ENCODE results near the gene TAS2R3. TPM values are rescaled to one million over a fixed set of nuclear protein-coding genes. Genes with fewer than 3 reads are reported as not detected.
"Not testable (repeated sequence)": the region's sequence is repeated elsewhere in the genome, so short reads cannot be mapped to it uniquely, and the experiment has no call there.

The TAS2R3 gene
- total RNA-seq, 1 donor from 2014 or later = 1.6 TPM

GRCh38 chr7:141748396-141748795 is 15.5 kb upstream of the TAS2R3 start:
- no peak overlapping the region for H3K4me3 Mint-ChIP-seq (ENCODE audit: unreplicated experiment)
- H3K36me3 Mint-ChIP-seq (ENCODE audit: unreplicated experiment) = peaks cover 36% of the 10 kb centered on the region
- no peaks in the 10 kb centered on the region for H3K4me1 Mint-ChIP-seq (ENCODE audit: low read depth, unreplicated experiment)
- peaks cover 5% of the 10 kb centered on the region for H3K9me3 Mint-ChIP-seq (ENCODE audit: unreplicated experiment)
- no peak overlapping the region for H3K27ac Mint-ChIP-seq (ENCODE audit: unreplicated experiment)
- DNase-seq = no peak
- H3K27me3 Mint-ChIP-seq (ENCODE audit: unreplicated experiment) = no peaks in the 10 kb centered on the region
- no peak for TF ChIP-seq CTCF (IDR thresholded peaks at IDR 0.05; ENCODE audit: partially characterized antibody, unreplicated experiment)

GRCh38 chr7:141751904-141752303 is 12.0 kb upstream of the TAS2R3 start:
- not testable (repeated sequence) for H3K9me3 Mint-ChIP-seq (ENCODE audit: unreplicated experiment); H3K4me1 Mint-ChIP-seq (ENCODE audit: low read depth, unreplicated experiment); H3K4me3 Mint-ChIP-seq (ENCODE audit: unreplicated experiment); H3K27me3 Mint-ChIP-seq (ENCODE audit: unreplicated experiment); H3K27ac Mint-ChIP-seq (ENCODE audit: unreplicated experiment)
- DNase-seq = peak; percentile 46
- peaks cover 39% of the 10 kb centered on the region for H3K36me3 Mint-ChIP-seq (ENCODE audit: unreplicated experiment)

GRCh38 chr7:141752634-141753033 is 11.3 kb upstream of the TAS2R3 start:
- no peak for DNase-seq
- peak; percentile 69 for TF ChIP-seq CTCF (IDR thresholded peaks at IDR 0.05; ENCODE audit: partially characterized antibody, unreplicated experiment)
- Mint-ChIP-seq H3K27ac (ENCODE audit: unreplicated experiment) (no peak overlapping the region), H3K27me3 (ENCODE audit: unreplicated experiment) (peaks cover 1% of the 10 kb centered on the region), H3K9me3 (ENCODE audit: unreplicated experiment) (peaks cover 5% of the 10 kb centered on the region), H3K4me1 (ENCODE audit: low read depth, unreplicated experiment) (no peaks in the 10 kb centered on the region), H3K4me3 (ENCODE audit: unreplicated experiment) (no peak overlapping the region), H3K36me3 (ENCODE audit: unreplicated experiment) (peaks cover 43% of the 10 kb centered on the region)

- peaks cover 6% of the 10 kb centered on the region for H3K9me3 Mint-ChIP-seq (ENCODE audit: unreplicated experiment)
Observed at GRCh38 chr7:141754939-141755338, 9.0 kb upstream of the TAS2R3 start.

GRCh38 chr7:141770083-141770583 is 6.2 kb downstream of the TAS2R3 start:
- H3K9me3 Mint-ChIP-seq (ENCODE audit: unreplicated experiment); DNase-seq; H3K4me1 Mint-ChIP-seq (ENCODE audit: low read depth, unreplicated experiment); H3K27ac Mint-ChIP-seq (ENCODE audit: unreplicated experiment); H3K27me3 Mint-ChIP-seq (ENCODE audit: unreplicated experiment); H3K36me3 Mint-ChIP-seq (ENCODE audit: unreplicated experiment); H3K4me3 Mint-ChIP-seq (ENCODE audit: unreplicated experiment): not testable (repeated sequence)

More at GRCh38 chr7:141754939-141755338, 9.0 kb upstream of the TAS2R3 start:
- peaks cover 1% of the 10 kb centered on the region for H3K27me3 Mint-ChIP-seq (ENCODE audit: unreplicated experiment)
- H3K4me3 Mint-ChIP-seq (ENCODE audit: unreplicated experiment) = no peak overlapping the region
- peak; percentile 61 for TF ChIP-seq CTCF (IDR thresholded peaks at IDR 0.05; ENCODE audit: partially characterized antibody, unreplicated experiment)
- H3K4me1 Mint-ChIP-seq (ENCODE audit: low read depth, unreplicated experiment) = no peaks in the 10 kb centered on the region
- no peak overlapping the region for H3K27ac Mint-ChIP-seq (ENCODE audit: unreplicated experiment)
- DNase-seq = no peak
- peaks cover 42% of the 10 kb centered on the region for H3K36me3 Mint-ChIP-seq (ENCODE audit: unreplicated experiment)

GRCh38 chr7:141776374-141776773 is 12.5 kb downstream of the TAS2R3 start, which contains the start of gene TAS2R4:
Gene TAS2R4, plus strand, starts transcription at chr7:141776674. Its CDS starts 1,815 bp downstream, at chr7:141778489.
- no peak for TF ChIP-seq CTCF (IDR thresholded peaks at IDR 0.05; ENCODE audit: partially characterized antibody, unreplicated experiment)
- H3K27ac Mint-ChIP-seq (ENCODE audit: unreplicated experiment) = no peak within 1 kb of the TSS
- no peaks in the 10 kb centered on the region for H3K27me3 Mint-ChIP-seq (ENCODE audit: unreplicated experiment)
- peaks cover 2% of the 10 kb centered on the region for H3K9me3 Mint-ChIP-seq (ENCODE audit: unreplicated experiment)
- no peaks in the 10 kb centered on the region for H3K4me1 Mint-ChIP-seq (ENCODE audit: low read depth, unreplicated experiment)
- no peak within 1 kb of the TSS for H3K4me3 Mint-ChIP-seq (ENCODE audit: unreplicated experiment)
- H3K36me3 Mint-ChIP-seq (ENCODE audit: unreplicated experiment) = peaks cover 6% of the 10 kb centered on the region
- DNase-seq = no peak
